HepG2 (cell line): ENCODE results near the gene CABLES2. TPM values are rescaled to one million over a fixed set of nuclear protein-coding genes. Genes with fewer than 3 reads are reported as not detected.

Experiments
- ARID2 ChIP-seq: sonication (generic); formaldehyde crosslinking; IDR thresholded peaks from 2 replicates; pipeline ENCODE4 v1.8.1; 2022; ENCODE audit warnings: mild to moderate bottlenecking, missing genetic modification reagents, borderline replicate concordance
- BATF2 ChIP-seq: sonication (generic); formaldehyde crosslinking; IDR thresholded peaks from 2 replicates; pipeline ENCODE4 v1.8.0; 2022; ENCODE audit warnings: mild to moderate bottlenecking, missing genetic modification reagents, moderate library complexity
- FOXC1 ChIP-seq: sonication (generic); formaldehyde crosslinking; IDR thresholded peaks from 2 replicates; pipeline ENCODE4 v1.8.0; 2022; ENCODE audit warnings: mild to moderate bottlenecking, missing genetic modification reagents, borderline replicate concordance
- GABPA ChIP-seq, 2 experiments: IDR thresholded peaks; 2 replicates each; pipeline ENCODE4 v1.6.1; 2011 to 2016; ENCODE audit warnings: low read depth in 2 of 2, low read length in 1 of 2, missing biosample characterization in 1 of 2, missing genetic modification characterization in 1 of 2
- HNRNPK ChIP-seq: fragments of 200-400 bp; formaldehyde crosslinking; IDR thresholded peaks from 2 replicates; pipeline ENCODE4 v1.6.1; 2018; ENCODE audit warnings: low read length, low read depth, moderate library complexity, mild to moderate bottlenecking; ENCODE audit not compliant: poor library complexity, severe bottlenecking
- NR3C1 ChIP-seq: sonication (generic); formaldehyde crosslinking; IDR thresholded peaks from 2 replicates; pipeline ENCODE4 v1.4.0; 2020; ENCODE audit warnings: missing genetic modification reagents
- TCF12 ChIP-seq, 2 experiments: fragments of 450-650 bp in 1 of 2; sonication (generic) in 1 of 2; formaldehyde crosslinking in 1 of 2; IDR thresholded peaks; 2 replicates each; pipeline versions ENCODE4 v1.6.1 to v1.8.0; 2017 to 2022; ENCODE audit warnings: antibody characterized with exemption in 1 of 2, mild to moderate bottlenecking in 1 of 2, missing genetic modification reagents in 1 of 2, moderate library complexity in 1 of 2
- TFDP1 ChIP-seq: IDR thresholded peaks from 2 replicates; pipeline ENCODE4 v1.6.1; 2016; ENCODE audit warnings: missing compliant biosample characterization, missing genetic modification reagents, borderline replicate concordance
- ZNF263 ChIP-seq: sonication (generic); formaldehyde crosslinking; IDR thresholded peaks from 2 replicates; pipeline ENCODE4 v1.4.0; 2020; ENCODE audit warnings: missing genetic modification reagents
- ZNF552 ChIP-seq: sonication (generic); formaldehyde crosslinking; IDR thresholded peaks from 2 replicates; pipeline ENCODE4 v1.9.0; 2022; ENCODE audit warnings: missing genetic modification reagents, mild to moderate bottlenecking, borderline replicate concordance
- polyA plus RNA-seq, 8 experiments: library from polyadenylated mRNA; depleted of rRNA in 3 of 8; stranded (reverse) in 7 of 8; unstranded in 1 of 8; fragments of >200 nt; fragmentation: Illumina TruSeq in 4 of 8; extraction: Trizol in 4 of 8; gene quantifications; 2 replicates each; pipeline versions ENCODE4 v1.2.1 to v1.2.3, GENCODE V29; 2011 to 2016; ENCODE audit warnings: low read depth in 4 of 8, missing spikeins in 1 of 8, mixed read lengths in 1 of 8; ENCODE audit not compliant: insufficient read depth in 1 of 8
- total RNA-seq, 5 experiments: library from RNA; depleted of rRNA; stranded (reverse); fragments of >200 nt; fragmentation: Illumina TruSeq; extraction: Trizol; gene quantifications; 2 replicates each; pipeline ENCODE4 v1.2.3, GENCODE V29; 2016; ENCODE audit warnings: low read depth in 1 of 5
- TF ChIP-seq, protein P1 (sequence below): sonication (generic); formaldehyde crosslinking; IDR thresholded peaks from 2 replicates; pipeline ENCODE4 v1.4.0; 2020; ENCODE audit warnings: mild to moderate bottlenecking, missing genetic modification reagents
- TF ChIP-seq, protein P2 (sequence below): sonication (generic); formaldehyde crosslinking; IDR thresholded peaks from 2 replicates; pipeline ENCODE4 v1.4.0; 2020; ENCODE audit warnings: missing genetic modification reagents
- TF ChIP-seq, protein P3 (sequence below): sonication (generic); formaldehyde crosslinking; IDR thresholded peaks from 2 replicates; pipeline ENCODE4 v1.4.0; 2020; ENCODE audit warnings: missing genetic modification reagents

Gene CABLES2
- total and polyA plus RNA-seq, 2 of the 13 experiments (the other 11 are each of a cell fraction or from before 2014, with no cell fraction given), result 5.2 to 9.7 TPM

GRCh38 chr20:62407221-62407992 is at the start of gene CABLES2 (continued):
- TF ChIP-seq GABPA (IDR thresholded peaks at IDR 0.05; ENCODE audit: low read depth, low read length), result no peak
- peak; percentile 56; the same call in 1 of the 2 replicates for TF ChIP-seq GABPA (CRISPR knock-in tag; IDR thresholded peaks at IDR 0.05; ENCODE audit: low read depth)
- TF ChIP-seq ZNF552 (CRISPR knock-in tag), result peak; percentile 28; the same call in 1 of the 2 replicates
- TF ChIP-seq, protein P1, sequence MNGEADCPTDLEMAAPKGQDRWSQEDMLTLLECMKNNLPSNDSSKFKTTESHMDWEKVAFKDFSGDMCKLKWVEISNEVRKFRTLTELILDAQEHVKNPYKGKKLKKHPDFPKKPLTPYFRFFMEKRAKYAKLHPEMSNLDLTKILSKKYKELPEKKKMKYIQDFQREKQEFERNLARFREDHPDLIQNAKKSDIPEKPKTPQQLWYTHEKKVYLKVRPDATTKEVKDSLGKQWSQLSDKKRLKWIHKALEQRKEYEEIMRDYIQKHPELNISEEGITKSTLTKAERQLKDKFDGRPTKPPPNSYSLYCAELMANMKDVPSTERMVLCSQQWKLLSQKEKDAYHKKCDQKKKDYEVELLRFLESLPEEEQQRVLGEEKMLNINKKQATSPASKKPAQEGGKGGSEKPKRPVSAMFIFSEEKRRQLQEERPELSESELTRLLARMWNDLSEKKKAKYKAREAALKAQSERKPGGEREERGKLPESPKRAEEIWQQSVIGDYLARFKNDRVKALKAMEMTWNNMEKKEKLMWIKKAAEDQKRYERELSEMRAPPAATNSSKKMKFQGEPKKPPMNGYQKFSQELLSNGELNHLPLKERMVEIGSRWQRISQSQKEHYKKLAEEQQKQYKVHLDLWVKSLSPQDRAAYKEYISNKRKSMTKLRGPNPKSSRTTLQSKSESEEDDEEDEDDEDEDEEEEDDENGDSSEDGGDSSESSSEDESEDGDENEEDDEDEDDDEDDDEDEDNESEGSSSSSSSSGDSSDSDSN, result peak; percentile 68
- TF ChIP-seq ARID2 (CRISPR knock-in tag), result peak; percentile 97
- TF ChIP-seq TCF12 (IDR thresholded peaks at IDR 0.05), result no peak
- TF ChIP-seq TCF12 (CRISPR knock-in tag; IDR thresholded peaks at IDR 0.05), result 0 out of 2 replicates have a peak, but pooled peaks have one; percentile 81
- TF ChIP-seq FOXC1 (CRISPR knock-in tag), result peak; percentile 69; the same call in 1 of the 2 replicates
- TF ChIP-seq, protein P2, sequence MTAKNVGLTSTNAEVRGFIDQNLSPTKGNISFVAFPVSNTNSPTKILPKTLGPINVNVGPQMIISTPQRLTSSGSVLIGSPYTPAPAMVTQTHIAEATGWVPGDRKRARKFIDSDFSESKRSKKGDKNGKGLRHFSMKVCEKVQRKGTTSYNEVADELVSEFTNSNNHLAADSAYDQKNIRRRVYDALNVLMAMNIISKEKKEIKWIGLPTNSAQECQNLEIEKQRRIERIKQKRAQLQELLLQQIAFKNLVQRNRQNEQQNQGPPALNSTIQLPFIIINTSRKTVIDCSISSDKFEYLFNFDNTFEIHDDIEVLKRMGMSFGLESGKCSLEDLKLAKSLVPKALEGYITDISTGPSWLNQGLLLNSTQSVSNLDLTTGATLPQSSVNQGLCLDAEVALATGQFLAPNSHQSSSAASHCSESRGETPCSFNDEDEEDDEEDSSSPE (CRISPR knock-in tag), result peak; percentile 97
- TF ChIP-seq TFDP1, result peak; percentile 97
- TF ChIP-seq HNRNPK, result peak; percentile 34
- TF ChIP-seq, protein P3, sequence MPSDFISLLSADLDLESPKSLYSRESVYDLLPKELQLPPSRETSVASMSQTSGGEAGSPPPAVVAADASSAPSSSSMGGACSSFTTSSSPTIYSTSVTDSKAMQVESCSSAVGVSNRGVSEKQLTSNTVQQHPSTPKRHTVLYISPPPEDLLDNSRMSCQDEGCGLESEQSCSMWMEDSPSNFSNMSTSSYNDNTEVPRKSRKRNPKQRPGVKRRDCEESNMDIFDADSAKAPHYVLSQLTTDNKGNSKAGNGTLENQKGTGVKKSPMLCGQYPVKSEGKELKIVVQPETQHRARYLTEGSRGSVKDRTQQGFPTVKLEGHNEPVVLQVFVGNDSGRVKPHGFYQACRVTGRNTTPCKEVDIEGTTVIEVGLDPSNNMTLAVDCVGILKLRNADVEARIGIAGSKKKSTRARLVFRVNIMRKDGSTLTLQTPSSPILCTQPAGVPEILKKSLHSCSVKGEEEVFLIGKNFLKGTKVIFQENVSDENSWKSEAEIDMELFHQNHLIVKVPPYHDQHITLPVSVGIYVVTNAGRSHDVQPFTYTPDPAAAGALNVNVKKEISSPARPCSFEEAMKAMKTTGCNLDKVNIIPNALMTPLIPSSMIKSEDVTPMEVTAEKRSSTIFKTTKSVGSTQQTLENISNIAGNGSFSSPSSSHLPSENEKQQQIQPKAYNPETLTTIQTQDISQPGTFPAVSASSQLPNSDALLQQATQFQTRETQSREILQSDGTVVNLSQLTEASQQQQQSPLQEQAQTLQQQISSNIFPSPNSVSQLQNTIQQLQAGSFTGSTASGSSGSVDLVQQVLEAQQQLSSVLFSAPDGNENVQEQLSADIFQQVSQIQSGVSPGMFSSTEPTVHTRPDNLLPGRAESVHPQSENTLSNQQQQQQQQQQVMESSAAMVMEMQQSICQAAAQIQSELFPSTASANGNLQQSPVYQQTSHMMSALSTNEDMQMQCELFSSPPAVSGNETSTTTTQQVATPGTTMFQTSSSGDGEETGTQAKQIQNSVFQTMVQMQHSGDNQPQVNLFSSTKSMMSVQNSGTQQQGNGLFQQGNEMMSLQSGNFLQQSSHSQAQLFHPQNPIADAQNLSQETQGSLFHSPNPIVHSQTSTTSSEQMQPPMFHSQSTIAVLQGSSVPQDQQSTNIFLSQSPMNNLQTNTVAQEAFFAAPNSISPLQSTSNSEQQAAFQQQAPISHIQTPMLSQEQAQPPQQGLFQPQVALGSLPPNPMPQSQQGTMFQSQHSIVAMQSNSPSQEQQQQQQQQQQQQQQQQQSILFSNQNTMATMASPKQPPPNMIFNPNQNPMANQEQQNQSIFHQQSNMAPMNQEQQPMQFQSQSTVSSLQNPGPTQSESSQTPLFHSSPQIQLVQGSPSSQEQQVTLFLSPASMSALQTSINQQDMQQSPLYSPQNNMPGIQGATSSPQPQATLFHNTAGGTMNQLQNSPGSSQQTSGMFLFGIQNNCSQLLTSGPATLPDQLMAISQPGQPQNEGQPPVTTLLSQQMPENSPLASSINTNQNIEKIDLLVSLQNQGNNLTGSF (CRISPR knock-in tag), result peak; percentile 81; the same call in 1 of the 2 replicates
- no peak for TF ChIP-seq BATF2 (CRISPR knock-in tag)
- TF ChIP-seq NR3C1 (CRISPR knock-in tag), result 0 out of 2 replicates have a peak, but pooled peaks have one; percentile 11
- TF ChIP-seq ZNF263 (CRISPR knock-in tag), result peak; percentile 67; the same call in 1 of the 2 replicates
